HepG2 (cell line): ENCODE measurements around the gene CA11. TPM values are rescaled to one million over a fixed set of nuclear protein-coding genes. Genes with fewer than 3 reads are reported as not detected.
A peak's percentile ranks its signal among the peaks of the same experiment; 100 is the strongest.

Experiments used
- ARNT2 ChIP-seq: sonication (generic); formaldehyde crosslinking; IDR thresholded peaks from 2 replicates; pipeline ENCODE4 v1.8.0; 2022; ENCODE audit warnings: mild to moderate bottlenecking, low read depth, missing genetic modification reagents, moderate library complexity
- ATAD3A ChIP-seq: sonication (generic); formaldehyde crosslinking; IDR thresholded peaks from 2 replicates; pipeline ENCODE4 v1.4.0; 2020; ENCODE audit warnings: missing genetic modification reagents
- FLYWCH1 ChIP-seq: sonication (generic); formaldehyde crosslinking; IDR thresholded peaks from 2 replicates; pipeline ENCODE4 v1.8.1; 2023; ENCODE audit warnings: mild to moderate bottlenecking, missing genetic modification reagents
- FOXC1 ChIP-seq: sonication (generic); formaldehyde crosslinking; IDR thresholded peaks from 2 replicates; pipeline ENCODE4 v1.8.0; 2022; ENCODE audit warnings: mild to moderate bottlenecking, missing genetic modification reagents, borderline replicate concordance
- HCFC1 ChIP-seq: fragments of 150-350 bp; IDR thresholded peaks from 2 replicates; pipeline ENCODE4 v1.6.1; 2014; ENCODE audit warnings: low read depth, low read length
- HOXA5 ChIP-seq: sonication (generic); formaldehyde crosslinking; IDR thresholded peaks from 2 replicates; pipeline ENCODE4 v1.4.0; 2020; ENCODE audit warnings: missing genetic modification reagents
- NFYC ChIP-seq: IDR thresholded peaks from 2 replicates; pipeline ENCODE4 v1.6.1; 2016; ENCODE audit warnings: missing genetic modification reagents, missing compliant biosample characterization
- ONECUT2 ChIP-seq: sonication (generic); formaldehyde crosslinking; IDR thresholded peaks from 2 replicates; pipeline ENCODE4 v1.4.0; 2020; ENCODE audit warnings: missing genetic modification reagents
- POGK ChIP-seq: sonication (generic); formaldehyde crosslinking; conservative IDR thresholded peaks from 2 replicates; pipeline ENCODE4 v1.8.0; 2022; ENCODE audit warnings: mild to moderate bottlenecking, moderate library complexity, missing genetic modification reagents
- POLR2AphosphoS5 ChIP-seq: IDR thresholded peaks from 2 replicates; pipeline ENCODE4 v1.6.1; 2012; ENCODE audit warnings: low read depth, low read length
- SAP130 ChIP-seq: IDR thresholded peaks from 2 replicates; pipeline ENCODE4 v1.6.1; 2016; ENCODE audit warnings: low read depth
- SRSF1 ChIP-seq: fragments of 200-400 bp; formaldehyde crosslinking; optimal IDR thresholded peaks from 2 replicates; pipeline ENCODE3; 2017; ENCODE audit warnings: mild to moderate bottlenecking, low read depth, low read length, moderate library complexity
- ZBTB3 ChIP-seq: sonication (generic); formaldehyde crosslinking; IDR thresholded peaks from 2 replicates; pipeline ENCODE4 v1.4.0; 2020; ENCODE audit warnings: low read depth, mild to moderate bottlenecking, moderate library complexity, missing genetic modification reagents, borderline replicate concordance
- ZNF224 ChIP-seq: sonication (generic); formaldehyde crosslinking; IDR thresholded peaks from 2 replicates; pipeline ENCODE4 v1.5.0; 2020; ENCODE audit warnings: mild to moderate bottlenecking, missing genetic modification reagents
- ZNF607 ChIP-seq: sonication (generic); formaldehyde crosslinking; IDR thresholded peaks from 2 replicates; pipeline ENCODE4 v1.5.1; 2020; ENCODE audit warnings: missing genetic modification reagents, mild to moderate bottlenecking, borderline replicate concordance
- ZNF777 ChIP-seq: sonication (generic); formaldehyde crosslinking; IDR thresholded peaks from 2 replicates; pipeline ENCODE4 v1.4.0; 2020; ENCODE audit warnings: missing genetic modification reagents
- ZNF790 ChIP-seq: sonication (generic); formaldehyde crosslinking; IDR thresholded peaks from 2 replicates; pipeline ENCODE4 v1.8.0; 2022; ENCODE audit warnings: missing genetic modification reagents, mild to moderate bottlenecking, borderline replicate concordance
- ZSCAN9 ChIP-seq: IDR thresholded peaks from 2 replicates; pipeline ENCODE4 v1.6.1; 2016; ENCODE audit warnings: borderline replicate concordance
- polyA plus RNA-seq, 8 experiments: library from polyadenylated mRNA; depleted of rRNA in 3 of 8; stranded (reverse) in 7 of 8; unstranded in 1 of 8; fragments of >200 nt; fragmentation: Illumina TruSeq in 4 of 8; extraction: Trizol in 4 of 8; gene quantifications; 2 replicates each; pipeline versions ENCODE4 v1.2.1 to v1.2.3, GENCODE V29; 2011 to 2016; ENCODE audit warnings: low read depth in 4 of 8, missing spikeins in 1 of 8, mixed read lengths in 1 of 8; ENCODE audit not compliant: insufficient read depth in 1 of 8
- total RNA-seq, 5 experiments: library from RNA; depleted of rRNA; stranded (reverse); fragments of >200 nt; fragmentation: Illumina TruSeq; extraction: Trizol; gene quantifications; 2 replicates each; pipeline ENCODE4 v1.2.3, GENCODE V29; 2016; ENCODE audit warnings: low read depth in 1 of 5
- TF ChIP-seq, protein P1 (sequence below), 2 experiments: fragments of 450-650 bp in 1 of 2; sonication (generic) in 1 of 2; formaldehyde crosslinking in 1 of 2; IDR thresholded peaks; 2 replicates each; pipeline versions ENCODE4 v1.6.1 to v1.8.0; 2016 to 2022; ENCODE audit warnings: antibody characterized with exemption in 1 of 2, mild to moderate bottlenecking in 1 of 2, missing genetic modification reagents in 1 of 2
- TF ChIP-seq, protein P2 (sequence below): sonication (generic); formaldehyde crosslinking; IDR thresholded peaks from 2 replicates; pipeline ENCODE4 v1.4.0; 2020; ENCODE audit warnings: missing genetic modification reagents

Gene CA11
- total and polyA plus RNA-seq, 2 of the 13 experiments (the other 11 are each of a cell fraction or from before 2014, with no cell fraction given), result 0.41 to 0.58 TPM

DNA sequence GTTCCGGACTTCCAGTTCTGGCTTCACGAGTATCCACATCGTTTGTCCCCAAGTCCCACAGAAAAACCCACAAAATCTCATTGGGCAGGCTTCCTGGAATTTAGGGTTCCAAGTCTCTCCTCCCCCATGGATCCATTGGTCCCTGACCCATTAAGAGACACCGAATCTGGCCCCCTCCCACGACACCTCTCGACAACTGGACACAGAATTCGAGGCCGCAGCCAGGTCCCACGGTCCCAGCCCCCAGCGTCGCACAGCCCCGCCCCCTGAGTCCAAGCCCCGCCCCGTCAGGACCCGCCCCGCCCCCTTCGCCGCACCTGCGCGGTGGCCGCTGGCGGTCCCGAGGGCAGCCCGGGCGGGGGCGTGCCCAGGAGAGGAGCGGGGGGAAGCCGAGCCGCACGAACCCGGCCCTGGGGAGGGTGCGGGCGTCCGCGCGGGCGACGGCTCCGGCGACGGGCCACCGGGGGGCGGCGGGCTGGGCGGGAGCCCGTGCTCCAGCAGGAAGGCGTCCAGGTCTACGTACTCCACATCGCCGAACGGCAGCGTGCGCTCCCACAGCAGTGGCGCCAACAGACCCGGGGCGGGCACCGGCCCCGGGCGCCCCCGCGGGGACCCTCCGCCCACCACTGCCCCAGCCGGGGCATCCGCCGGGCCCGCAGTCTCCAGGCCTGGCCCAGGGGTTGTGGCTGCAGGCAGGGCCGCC is 10.6 kb downstream of the CA11 start (continued):
- TF ChIP-seq, protein P1, sequence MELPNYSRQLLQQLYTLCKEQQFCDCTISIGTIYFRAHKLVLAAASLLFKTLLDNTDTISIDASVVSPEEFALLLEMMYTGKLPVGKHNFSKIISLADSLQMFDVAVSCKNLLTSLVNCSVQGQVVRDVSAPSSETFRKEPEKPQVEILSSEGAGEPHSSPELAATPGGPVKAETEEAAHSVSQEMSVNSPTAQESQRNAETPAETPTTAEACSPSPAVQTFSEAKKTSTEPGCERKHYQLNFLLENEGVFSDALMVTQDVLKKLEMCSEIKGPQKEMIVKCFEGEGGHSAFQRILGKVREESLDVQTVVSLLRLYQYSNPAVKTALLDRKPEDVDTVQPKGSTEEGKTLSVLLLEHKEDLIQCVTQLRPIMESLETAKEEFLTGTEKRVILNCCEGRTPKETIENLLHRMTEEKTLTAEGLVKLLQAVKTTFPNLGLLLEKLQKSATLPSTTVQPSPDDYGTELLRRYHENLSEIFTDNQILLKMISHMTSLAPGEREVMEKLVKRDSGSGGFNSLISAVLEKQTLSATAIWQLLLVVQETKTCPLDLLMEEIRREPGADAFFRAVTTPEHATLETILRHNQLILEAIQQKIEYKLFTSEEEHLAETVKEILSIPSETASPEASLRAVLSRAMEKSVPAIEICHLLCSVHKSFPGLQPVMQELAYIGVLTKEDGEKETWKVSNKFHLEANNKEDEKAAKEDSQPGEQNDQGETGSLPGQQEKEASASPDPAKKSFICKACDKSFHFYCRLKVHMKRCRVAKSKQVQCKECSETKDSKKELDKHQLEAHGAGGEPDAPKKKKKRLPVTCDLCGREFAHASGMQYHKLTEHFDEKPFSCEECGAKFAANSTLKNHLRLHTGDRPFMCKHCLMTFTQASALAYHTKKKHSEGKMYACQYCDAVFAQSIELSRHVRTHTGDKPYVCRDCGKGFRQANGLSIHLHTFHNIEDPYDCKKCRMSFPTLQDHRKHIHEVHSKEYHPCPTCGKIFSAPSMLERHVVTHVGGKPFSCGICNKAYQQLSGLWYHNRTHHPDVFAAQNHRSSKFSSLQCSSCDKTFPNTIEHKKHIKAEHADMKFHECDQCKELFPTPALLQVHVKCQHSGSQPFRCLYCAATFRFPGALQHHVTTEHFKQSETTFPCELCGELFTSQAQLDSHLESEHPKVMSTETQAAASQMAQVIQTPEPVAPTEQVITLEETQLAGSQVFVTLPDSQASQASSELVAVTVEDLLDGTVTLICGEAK (IDR thresholded peaks at IDR 0.05), result no peak
- TF ChIP-seq, protein P1 (CRISPR knock-in tag; IDR thresholded peaks at IDR 0.05), result no peak
- no peak for TF ChIP-seq FOXC1
- TF ChIP-seq POGK (CRISPR knock-in tag), result no peak
- no peak for TF ChIP-seq SRSF1
- no peak for TF ChIP-seq ZNF224 (CRISPR knock-in tag)
- TF ChIP-seq ZNF607, result no peak
- TF ChIP-seq FLYWCH1 (CRISPR knock-in tag), result no peak
- peak; percentile 53 for TF ChIP-seq SAP130 (CRISPR knock-in tag)
- no peak for TF ChIP-seq ZSCAN9 (CRISPR knock-in tag)
- TF ChIP-seq, protein P2, sequence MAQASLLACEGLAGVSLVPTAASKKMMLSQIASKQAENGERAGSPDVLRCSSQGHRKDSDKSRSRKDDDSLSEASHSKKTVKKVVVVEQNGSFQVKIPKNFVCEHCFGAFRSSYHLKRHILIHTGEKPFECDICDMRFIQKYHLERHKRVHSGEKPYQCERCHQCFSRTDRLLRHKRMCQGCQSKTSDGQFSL (CRISPR knock-in tag), result no peak
- TF ChIP-seq HCFC1, result no peak
- TF ChIP-seq HOXA5, result 0 out of 2 replicates have a peak, but pooled peaks have one; percentile 11
- TF ChIP-seq ONECUT2, result no peak
- no peak for TF ChIP-seq ZBTB3
- peak; percentile 65 for TF ChIP-seq ZNF777 (CRISPR knock-in tag)
- peak; percentile 91 for TF ChIP-seq POLR2AphosphoS5
- TF ChIP-seq NFYC, result no peak
- TF ChIP-seq ARNT2 (CRISPR knock-in tag), result no peak
- TF ChIP-seq ATAD3A (CRISPR knock-in tag), result no peak
- 0 out of 2 replicates have a peak, but pooled peaks have one; percentile 37 for TF ChIP-seq ZNF790 (CRISPR knock-in tag)
